Urothelium cell line (cell line): ENCODE measurements around the gene CEP41.

Experiments used
- DNase-seq: peaks from one replicate; pipeline ENCODE4 v3.0.0; 2011; ENCODE audit warnings: low spot score, mixed read lengths
- FAIRE-seq: peaks from 2 replicates; lab custom pipeline; 2011; peaks lifted over from hg19 to GRCh38; lab: Jason Lieb, UNC

The CEP41 gene

GRCh38 chr7:130356876-130357611, 83.8 kb downstream of the CEP41 start:
- DNase-seq (peak; percentile 78), FAIRE-seq (no peak)

DNA sequence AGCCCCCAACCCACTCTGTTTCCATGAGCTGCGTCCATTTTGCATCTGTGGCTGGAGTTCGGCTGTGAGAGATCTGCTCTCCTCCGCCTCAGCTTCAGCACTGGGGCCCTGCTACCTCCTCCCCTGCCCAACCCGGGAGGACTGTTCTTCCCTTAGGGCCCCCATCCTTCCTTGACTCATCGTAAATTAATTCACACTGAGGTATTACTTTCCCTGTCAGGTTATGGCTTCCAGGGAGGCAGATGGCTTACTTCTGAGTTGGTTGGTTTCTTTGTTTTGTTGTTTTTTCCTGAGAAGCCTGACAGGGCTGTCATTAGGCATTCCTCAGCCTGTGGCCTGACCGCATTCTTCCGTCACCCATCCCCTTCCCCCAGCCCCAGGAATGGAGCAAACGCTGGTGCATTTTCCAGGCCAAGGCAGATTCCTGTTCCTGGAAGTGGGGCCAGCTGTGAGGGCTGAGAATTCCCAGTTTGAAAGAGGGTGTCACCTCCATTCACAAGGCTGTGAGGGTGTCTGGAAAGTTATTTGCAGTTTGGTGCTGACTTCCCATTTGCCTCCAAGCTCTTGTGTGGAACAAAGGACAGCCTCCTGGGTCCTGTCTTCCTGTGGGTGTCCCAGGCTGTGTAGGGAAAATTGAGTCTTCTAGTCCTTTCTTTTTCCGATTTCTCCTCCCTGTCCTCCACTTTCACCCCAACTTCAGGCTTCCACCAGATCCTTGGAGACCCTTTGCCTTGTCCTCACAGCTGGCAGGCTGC, 84.5 kb downstream of the CEP41 start:
- DNase-seq, result peak; percentile 85

GRCh38 chr7:130353196-130353595, 87.6 kb downstream of the CEP41 start:
- DNase-seq (no peak), FAIRE-seq (no peak)

More for the DNA sequence above, 84.5 kb downstream of the CEP41 start:
- no peak for FAIRE-seq

- DNase-seq (no peak), FAIRE-seq (no peak)
Observed at GRCh38 chr7:130352194-130353074, 88.4 kb downstream of the CEP41 start.

DNA sequence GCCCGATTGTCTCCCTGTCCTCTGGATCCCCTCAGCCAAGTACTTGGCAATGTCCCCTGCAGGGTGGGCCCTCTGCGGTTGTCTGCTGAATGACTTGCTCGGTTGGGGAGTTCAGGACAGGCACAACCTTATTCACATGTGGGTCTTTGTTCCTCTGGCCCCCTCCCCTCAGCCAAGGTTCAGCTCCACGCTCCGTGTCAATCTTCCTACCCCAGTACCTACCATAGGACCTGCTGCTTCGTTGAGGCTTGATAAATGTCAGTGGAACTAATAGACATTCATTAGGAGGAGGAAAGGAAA, 89.1 kb downstream of the CEP41 start:
- FAIRE-seq (no peak), DNase-seq (no peak)

DNA sequence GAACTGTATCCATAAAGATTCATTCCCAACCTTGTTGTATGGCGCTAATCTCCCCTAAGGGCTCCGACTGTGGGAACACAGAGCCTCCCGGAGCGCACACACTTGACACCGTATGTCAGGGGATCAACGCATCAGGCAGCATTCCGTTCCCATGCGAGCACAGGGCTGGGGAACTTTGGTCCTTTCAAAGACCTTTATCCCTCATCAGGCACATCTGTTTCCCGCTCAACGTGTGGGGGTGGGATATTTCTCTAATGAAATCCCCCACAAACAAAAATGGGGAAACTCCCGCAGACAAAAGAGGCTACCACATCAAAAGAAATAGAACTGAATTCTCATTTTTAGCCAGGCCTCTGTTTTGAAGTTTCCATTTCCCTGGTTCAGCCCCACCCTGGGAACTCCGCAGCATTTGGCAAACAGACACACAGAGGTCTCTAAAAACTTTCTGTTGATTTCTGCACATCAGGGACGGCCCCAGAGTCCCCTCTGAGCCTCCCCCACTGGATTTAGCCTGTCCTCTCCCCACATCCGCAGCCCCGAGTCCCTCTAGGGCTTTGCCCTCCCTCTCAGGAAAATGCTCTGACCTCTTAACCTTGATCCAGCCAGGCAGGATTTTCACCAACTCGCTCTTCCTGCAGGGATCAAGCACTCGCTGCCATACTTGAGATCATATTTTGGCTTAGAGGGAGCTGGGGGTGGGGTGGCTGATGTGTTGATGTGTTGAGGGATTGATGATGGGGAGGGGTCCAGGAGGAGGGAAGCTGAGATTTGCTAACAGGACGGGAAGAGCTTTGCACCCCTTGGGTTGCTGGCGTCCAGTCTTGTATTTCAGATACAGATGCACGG, 89.6 kb downstream of the CEP41 start:
- DNase-seq (no peak), FAIRE-seq (no peak)

DNA sequence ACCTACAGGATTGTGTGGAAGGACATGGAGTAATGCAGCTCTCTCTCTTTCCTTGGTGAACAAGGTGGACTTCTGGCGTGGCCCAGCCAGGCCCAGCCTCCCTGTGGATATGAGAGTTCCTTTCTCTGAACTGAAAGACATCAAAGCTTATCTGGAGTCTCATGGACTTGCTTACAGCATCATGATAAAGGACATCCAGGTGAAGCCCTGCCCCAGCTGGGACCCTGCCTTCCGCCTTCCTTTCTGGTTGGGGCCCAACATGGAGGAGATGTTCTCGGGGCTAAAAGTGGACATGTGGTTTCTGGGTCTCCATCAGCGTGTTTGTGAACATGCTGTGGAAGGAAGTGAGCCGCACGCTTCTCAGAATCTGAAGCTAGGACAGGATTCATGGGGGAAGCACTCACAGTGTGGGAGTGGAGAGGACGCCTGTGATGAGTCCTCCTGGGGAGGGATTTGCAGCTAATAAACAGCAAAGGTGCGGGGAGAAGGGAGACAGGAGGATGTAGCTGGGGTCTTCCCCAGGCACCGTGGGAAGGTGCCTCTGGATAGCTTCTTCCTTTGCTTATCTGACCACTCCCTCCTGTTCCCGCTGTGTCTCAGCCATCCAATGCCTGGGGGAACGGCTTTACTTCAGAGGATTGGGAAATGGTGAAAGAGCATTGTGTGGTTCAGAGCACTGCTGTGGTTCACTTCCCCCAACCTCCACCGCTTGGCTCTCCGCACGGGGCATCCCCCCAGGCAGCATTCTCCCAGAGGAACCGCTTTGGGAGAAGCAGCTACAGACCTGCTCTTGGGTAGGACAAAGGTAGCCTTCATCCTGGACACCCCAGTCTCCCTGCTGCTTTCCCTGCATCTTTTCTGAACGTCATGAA, 90.7 kb downstream of the CEP41 start:
- DNase-seq (no peak), FAIRE-seq (no peak)

DNA sequence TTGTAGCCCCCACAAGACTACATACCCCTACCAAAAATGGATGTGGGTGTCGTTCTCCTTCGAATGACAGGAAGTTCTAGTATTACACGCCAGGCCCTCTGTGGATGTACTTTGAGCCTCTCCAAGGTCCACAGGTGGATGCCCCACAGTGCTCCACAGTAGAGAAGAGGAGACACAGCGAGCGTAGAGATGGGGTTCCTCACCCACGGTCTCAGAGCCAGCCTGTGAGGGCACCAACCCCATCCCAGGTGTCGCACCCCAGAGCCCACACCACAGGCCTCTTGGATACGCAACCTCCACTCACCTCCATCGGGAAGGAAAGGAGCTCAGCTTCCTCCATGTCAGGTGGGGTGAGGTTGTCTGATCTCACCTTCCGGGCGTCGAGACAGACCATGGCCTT, 93.9 kb downstream of the CEP41 start:
- no peak for DNase-seq
- no peak for FAIRE-seq

- no peak for FAIRE-seq
Observed at GRCh38 chr7:130346177-130346905, 94.5 kb downstream of the CEP41 start.

GRCh38 chr7:130345725-130346124, 95.1 kb downstream of the CEP41 start:
- FAIRE-seq (no peak), DNase-seq (no peak)

More at GRCh38 chr7:130346177-130346905, 94.5 kb downstream of the CEP41 start:
- no peak for DNase-seq

DNA sequence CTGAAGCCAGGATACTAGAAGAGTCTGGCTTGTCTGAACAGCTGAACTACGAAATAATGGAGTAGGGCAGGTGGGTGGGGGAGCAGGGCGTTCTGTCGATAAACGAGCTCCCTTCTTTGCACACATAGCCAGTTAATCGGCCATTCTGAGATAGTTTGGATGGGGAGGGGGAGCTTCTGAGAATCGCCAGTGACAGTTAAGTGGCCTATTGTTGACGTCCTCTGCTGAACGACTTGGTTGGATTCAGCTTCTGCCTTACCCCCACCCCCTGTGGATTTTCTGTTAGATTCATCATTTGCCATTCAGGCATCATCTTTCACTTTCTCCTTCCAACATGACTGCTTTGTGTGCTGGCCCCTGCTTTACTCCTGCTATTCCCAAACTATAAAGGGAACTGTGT, 95.7 kb downstream of the CEP41 start:
- no peak for FAIRE-seq

GRCh38 chr7:130344271-130344866, 96.4 kb downstream of the CEP41 start, which contains the start of gene CPA5:
Gene CPA5 (plus strand): TSS chr7:130344816. CDS start chr7:130346486, 1,670 bp downstream.
- DNase-seq, result no peak
- FAIRE-seq, result no peak

More for the DNA sequence above, 95.7 kb downstream of the CEP41 start:
- no peak for DNase-seq
